Measurements from ENCODE around the gene CYP2A13. TPM values are rescaled to one million over a fixed set of nuclear protein-coding genes. Genes with fewer than 3 reads are reported as not detected.
"Not testable (repeated sequence)": the region's sequence is repeated elsewhere in the genome, so short reads cannot be mapped to it uniquely, and the experiment has no call there.

The CYP2A13 gene
- total RNA-seq, 4 donors from 2014 or later: not detected

GRCh38 chr19:41126765-41127203, 38.5 kb downstream of the CYP2A13 start:
- ATAC-seq, DNase-seq, H3K4me1 ChIP-seq, H3K36me3 ChIP-seq, H3K27ac ChIP-seq, H3K4me3 ChIP-seq, H3K27me3 ChIP-seq, H3K9me3 ChIP-seq: not testable (repeated sequence)
- in situ Hi-C loops (cut with MboI; ENCODE audit: low sequenced_read_pairs in 4 of 4) (loop anchor here in 3 of 4 donors (25.0 kb wide), 1 partner anchor 464 kb away; no protein-coding TSS in a partner anchor), intact Hi-C loops (cut with DNase I; ENCODE audit: low total_unique reads) (loop anchor here (1.0 to 2.0 kb wide), 2 partner anchors 136 to 182 kb away; no protein-coding TSS in a partner anchor)
- TF ChIP-seq, protein P1, sequence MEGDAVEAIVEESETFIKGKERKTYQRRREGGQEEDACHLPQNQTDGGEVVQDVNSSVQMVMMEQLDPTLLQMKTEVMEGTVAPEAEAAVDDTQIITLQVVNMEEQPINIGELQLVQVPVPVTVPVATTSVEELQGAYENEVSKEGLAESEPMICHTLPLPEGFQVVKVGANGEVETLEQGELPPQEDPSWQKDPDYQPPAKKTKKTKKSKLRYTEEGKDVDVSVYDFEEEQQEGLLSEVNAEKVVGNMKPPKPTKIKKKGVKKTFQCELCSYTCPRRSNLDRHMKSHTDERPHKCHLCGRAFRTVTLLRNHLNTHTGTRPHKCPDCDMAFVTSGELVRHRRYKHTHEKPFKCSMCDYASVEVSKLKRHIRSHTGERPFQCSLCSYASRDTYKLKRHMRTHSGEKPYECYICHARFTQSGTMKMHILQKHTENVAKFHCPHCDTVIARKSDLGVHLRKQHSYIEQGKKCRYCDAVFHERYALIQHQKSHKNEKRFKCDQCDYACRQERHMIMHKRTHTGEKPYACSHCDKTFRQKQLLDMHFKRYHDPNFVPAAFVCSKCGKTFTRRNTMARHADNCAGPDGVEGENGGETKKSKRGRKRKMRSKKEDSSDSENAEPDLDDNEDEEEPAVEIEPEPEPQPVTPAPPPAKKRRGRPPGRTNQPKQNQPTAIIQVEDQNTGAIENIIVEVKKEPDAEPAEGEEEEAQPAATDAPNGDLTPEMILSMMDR (IDR thresholded peaks at IDR 0.05 in 4 of 5, conservative IDR thresholded peaks at IDR 0.05 in 1 of 5): peak in 4 of 5 experiments; percentile 18 to 65 (median 44)

- not testable (repeated sequence) for H3K36me3 ChIP-seq, H3K4me1 ChIP-seq, DNase-seq, H3K27ac ChIP-seq, ATAC-seq, H3K27me3 ChIP-seq, H3K9me3 ChIP-seq, H3K4me3 ChIP-seq
- in situ Hi-C loops (cut with MboI; ENCODE audit: low sequenced_read_pairs in 4 of 4) (loop anchor here in 3 of 4 donors (25.0 kb wide), 1 partner anchor 465 kb away; no protein-coding TSS in a partner anchor), intact Hi-C loops (cut with DNase I; ENCODE audit: low total_unique reads) (loop anchor here (1.0 to 2.0 kb wide), 2 partner anchors 135 to 181 kb away; no protein-coding TSS in a partner anchor)
These were observed 39.1 kb downstream of the CYP2A13 start for GRCh38 chr19:41127362-41127761.

DNA sequence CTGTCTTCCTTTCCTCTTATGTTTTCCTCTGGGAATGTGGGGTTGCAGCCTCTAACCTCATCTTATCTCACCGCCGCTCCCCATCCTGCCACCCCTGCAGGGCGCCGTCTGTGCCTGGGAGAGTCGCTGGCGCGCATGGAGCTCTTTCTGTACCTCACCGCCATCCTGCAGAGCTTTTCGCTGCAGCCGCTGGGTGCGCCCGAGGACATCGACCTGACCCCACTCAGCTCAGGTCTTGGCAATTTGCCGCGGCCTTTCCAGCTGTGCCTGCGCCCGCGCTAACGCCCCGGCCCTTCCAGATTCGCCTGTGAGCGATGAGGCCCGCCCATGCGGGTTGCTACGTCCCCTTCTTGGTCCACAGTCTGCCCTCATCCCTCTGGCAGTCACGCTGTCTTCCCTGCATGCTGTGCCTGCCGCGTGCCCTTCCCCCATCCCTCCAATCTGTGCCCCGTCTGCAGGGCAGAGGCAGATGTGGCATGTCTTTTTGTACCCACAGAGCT, 39.6 kb downstream of the CYP2A13 start:
- not testable (repeated sequence) for H3K27ac ChIP-seq, H3K4me3 ChIP-seq, H3K36me3 ChIP-seq, H3K4me1 ChIP-seq, H3K9me3 ChIP-seq, H3K27me3 ChIP-seq
- intact Hi-C loops (cut with DNase I; ENCODE audit: low total_unique reads) (loop anchor here (1.0 to 2.0 kb wide), 2 partner anchors 135 to 180 kb away; no protein-coding TSS in a partner anchor), in situ Hi-C loops (cut with MboI; ENCODE audit: low sequenced_read_pairs in 4 of 4) (loop anchor here in 3 of 4 donors (25.0 kb wide), 1 partner anchor 466 kb away; no protein-coding TSS in a partner anchor)
- DNase-seq (peak; percentile 10 to 36), ATAC-seq (peak; percentile 23 to 41)
- TF ChIP-seq, protein P1 (IDR thresholded peaks at IDR 0.05 in 4 of 5, conservative IDR thresholded peaks at IDR 0.05 in 1 of 5): peak in 1 of 5 experiments; percentile 21

DNA sequence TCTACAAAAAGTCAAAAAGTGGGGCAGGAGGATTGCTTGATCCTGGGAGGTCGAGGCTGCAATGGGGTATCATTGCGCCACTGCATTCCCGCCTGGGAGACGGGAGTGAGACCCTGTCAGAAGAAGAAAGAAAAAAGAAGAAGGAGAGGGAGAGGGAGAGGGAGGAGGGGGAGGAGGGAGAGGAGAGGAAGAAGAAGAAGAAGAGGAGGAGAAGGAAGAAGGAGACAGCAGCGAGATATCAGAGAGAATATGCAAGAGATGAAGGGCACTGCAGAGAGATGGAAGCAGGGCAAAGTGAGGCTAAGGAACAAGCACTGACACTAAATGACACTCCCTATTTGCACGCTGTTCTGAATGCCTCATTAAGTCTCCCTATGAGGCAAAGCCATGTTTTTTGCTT, 40.4 kb downstream of the CYP2A13 start:
- in situ Hi-C loops (cut with MboI; ENCODE audit: low sequenced_read_pairs in 4 of 4) (loop anchor here in 3 of 4 donors (25.0 kb wide), 1 partner anchor 466 kb away; no protein-coding TSS in a partner anchor), intact Hi-C loops (cut with DNase I; ENCODE audit: low total_unique reads) (no loop called here)

GRCh38 chr19:41131186-41131585, 42.9 kb downstream of the CYP2A13 start:
- no peak for ATAC-seq
- H3K4me3 ChIP-seq: no peak overlapping the region
- H3K27me3 ChIP-seq: peaks cover 0 to 5% (median 3%) of the 10 kb centered on the region in 3 donors
- in situ Hi-C loops (cut with MboI; ENCODE audit: low sequenced_read_pairs in 4 of 4): loop anchor here (10.0 to 25.0 kb wide), 2 partner anchors 469 to 476 kb away; no protein-coding TSS in a partner anchor
- H3K9me3 ChIP-seq: no peaks in the 10 kb centered on the region
- TF ChIP-seq POLR2A (IDR thresholded peaks at IDR 0.05): no peak
- TF ChIP-seq, protein P1 (IDR thresholded peaks at IDR 0.05 in 4 of 5, conservative IDR thresholded peaks at IDR 0.05 in 1 of 5): no peak
- DNase-seq: no peak
- intact Hi-C loops (cut with DNase I; ENCODE audit: low total_unique reads): loop anchor here (5.0 kb wide), 1 partner anchor 319 kb away; no protein-coding TSS in a partner anchor
- H3K27ac ChIP-seq: no peak overlapping the region
- no peaks in the 10 kb centered on the region for H3K4me1 ChIP-seq
- H3K36me3 ChIP-seq: no peaks in the 10 kb centered on the region

More for the DNA sequence above, 40.4 kb downstream of the CYP2A13 start:
- DNase-seq (no peak), ATAC-seq (no peak)
- TF ChIP-seq, protein P1 (IDR thresholded peaks at IDR 0.05 in 4 of 5, conservative IDR thresholded peaks at IDR 0.05 in 1 of 5): no peak
- no peak for TF ChIP-seq POLR2A (IDR thresholded peaks at IDR 0.05)
- no peak overlapping the region for H3K27ac ChIP-seq
- no peaks in the 10 kb centered on the region for H3K9me3 ChIP-seq
- no peaks in the 10 kb centered on the region for H3K36me3 ChIP-seq
- no peak overlapping the region for H3K4me3 ChIP-seq
- H3K27me3 ChIP-seq: no peaks in the 10 kb centered on the region
- no peaks in the 10 kb centered on the region for H3K4me1 ChIP-seq
